Uterine smooth muscle cell (primary cell): ENCODE measurements around the gene CCL27. TPM values are rescaled to one million over a fixed set of nuclear protein-coding genes. Genes with fewer than 3 reads are reported as not detected.

Experiments
- total RNA-seq: library from RNA; depleted of rRNA; stranded (reverse); fragments of >200 nt; gene quantifications from 2 replicates; pipeline ENCODE4 v1.2.3, GENCODE V29; 2014

The CCL27 gene, protein sequence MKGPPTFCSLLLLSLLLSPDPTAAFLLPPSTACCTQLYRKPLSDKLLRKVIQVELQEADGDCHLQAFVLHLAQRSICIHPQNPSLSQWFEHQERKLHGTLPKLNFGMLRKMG
- 0.11 TPM in 1 of 2 replicates, not detected in the other for total RNA-seq

DNA sequence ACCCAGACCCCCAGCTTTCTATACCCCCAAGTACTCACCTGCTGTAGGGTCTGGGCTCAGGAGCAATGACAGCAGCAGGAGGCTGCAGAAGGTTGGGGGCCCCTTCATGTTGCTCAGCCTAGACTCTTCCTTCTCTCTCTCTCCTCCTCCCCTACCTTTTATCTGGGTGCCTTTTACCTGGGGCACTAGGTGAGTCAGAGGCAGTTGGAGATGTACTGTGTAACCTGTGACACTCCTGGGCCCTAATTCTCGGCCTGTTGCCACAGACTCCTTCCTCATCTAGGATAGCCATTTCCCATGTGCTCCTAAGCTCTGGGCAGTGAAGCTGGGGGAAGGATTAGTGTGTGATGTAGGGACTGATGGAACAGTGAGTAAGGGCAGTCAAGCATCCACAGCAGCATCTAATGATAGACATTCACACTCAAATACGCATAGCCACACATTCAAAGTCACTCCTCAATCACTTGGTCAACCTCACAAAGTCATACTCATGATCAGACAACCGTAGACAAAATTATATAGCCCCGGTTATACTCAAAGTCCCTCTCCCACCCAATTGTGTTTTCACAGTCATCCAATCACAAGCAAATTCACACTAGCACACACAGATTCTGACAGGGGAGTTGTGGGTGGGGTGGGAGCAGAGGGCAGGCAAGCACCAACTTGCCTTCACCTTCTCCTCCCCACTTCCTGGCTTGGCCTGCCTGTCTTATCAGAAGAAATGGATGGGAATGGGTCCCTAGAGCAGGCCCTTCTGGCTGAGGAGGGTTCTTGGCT, at the start of gene CCL27:
CCL27 (minus strand) TSS at position 132 of the 777 bp plus-strand sequence; CDS start at position 108, 24 bp downstream.

DNA sequence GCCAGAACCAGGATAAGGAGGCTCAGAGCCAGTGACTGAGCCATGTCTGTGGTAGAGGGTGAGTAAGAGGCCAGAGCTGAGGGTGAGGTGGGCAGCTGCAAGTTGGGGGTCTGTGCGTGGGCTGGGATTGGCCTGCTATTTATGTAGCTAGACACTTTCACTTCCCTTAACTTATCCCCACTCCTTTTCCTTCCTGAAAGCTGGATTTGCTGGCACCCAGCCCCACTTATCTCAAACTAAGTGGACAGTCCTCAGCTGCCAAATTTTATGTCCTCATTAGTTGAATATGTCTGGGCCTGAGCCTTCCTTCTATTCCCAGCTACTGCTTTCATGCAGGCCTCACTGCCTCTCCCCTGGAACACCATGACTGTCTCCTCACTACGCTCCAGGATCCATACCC, 47.6 kb upstream of the CCL27 start, which contains the start of gene CCL21:
CCL21 (minus strand) TSS at position 114 of the 400 bp plus-strand sequence; CDS start at position 44, 70 bp downstream.

DNA sequence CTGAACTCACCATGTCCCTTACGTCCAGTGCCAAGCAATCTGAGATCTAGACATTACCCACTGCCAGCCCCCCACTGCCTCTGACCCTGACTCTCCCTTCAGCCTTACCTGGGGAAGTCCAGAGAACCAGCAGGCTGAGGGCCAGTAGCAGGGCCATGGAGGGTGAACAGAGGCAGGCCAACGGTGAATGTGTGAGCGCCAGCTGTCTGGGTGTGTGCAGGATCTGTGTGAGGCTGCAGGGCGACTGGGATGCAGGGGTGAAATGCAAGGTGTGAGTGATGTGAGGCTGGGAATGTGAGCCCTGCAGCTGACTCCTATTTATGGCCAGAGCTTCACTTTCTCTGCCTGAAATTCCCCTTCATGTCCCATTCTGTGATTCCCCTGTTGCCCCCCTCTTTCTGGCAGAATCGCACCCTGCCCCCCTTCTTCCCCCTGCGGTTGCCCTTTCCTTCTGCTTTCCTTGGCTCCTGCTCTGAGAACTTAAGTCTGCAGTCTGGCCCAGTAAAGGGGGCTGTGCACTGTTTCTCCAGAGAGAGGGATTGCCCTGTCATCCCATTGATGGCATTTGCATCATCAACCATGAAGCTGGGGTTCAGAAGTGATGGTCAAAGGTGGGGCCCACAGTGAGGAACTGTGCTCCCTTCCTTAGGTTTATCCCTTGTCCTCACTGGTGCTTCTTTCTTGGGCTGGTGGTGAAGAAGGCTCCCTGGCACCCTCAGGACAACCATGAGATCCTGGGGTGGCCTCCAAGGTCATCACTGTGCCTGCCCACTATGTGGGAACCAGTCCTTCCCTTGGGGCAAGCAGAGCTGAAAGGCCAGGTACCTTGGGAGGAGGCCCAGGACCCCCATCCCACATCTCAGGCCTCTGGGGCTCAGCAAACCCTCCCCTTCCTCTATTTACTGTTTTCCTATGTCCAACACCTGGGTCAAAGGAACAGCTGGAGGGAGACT, 28.8 kb upstream of the CCL27 start, which contains the start of gene CCL19:
CCL19 (minus strand) TSS at position 294 of the 953 bp plus-strand sequence; CDS start at position 157, 137 bp downstream.

DNA sequence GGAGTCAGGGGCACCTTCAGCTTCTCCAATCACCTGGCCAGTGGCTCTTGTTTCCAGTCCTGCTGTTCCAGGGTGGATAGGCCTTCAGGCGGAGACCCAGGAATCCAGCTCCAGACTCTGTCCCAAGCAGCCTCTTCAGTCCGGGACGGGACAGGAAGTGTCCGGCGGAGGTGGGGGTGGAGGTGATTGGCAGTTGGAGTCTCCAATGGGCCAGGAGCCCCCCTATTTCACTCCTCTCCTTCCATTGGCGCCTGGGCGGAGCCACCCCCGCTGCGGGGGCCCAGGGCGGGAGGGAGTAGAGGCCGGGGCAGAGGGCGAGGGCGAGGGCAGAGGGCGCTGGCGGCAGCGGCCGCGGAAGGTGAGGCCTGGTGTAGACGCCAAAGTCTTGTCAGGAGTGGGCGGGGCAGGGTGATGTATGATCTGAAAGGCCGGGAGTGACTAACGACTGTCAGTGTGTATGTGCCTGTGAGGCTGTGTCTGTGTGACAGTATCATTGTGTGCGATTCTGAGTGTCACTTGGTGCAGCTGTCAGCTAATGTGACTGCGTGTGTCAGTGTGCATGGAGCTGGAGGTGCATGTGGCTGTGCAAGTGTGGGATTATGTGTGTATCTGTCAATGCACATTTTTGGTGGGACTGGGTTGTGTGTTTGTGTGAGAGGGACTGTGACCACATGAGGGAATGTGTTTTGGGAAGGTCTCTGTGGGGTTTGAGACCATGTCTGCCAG, 10.4 kb downstream of the CCL27 start, which contains the start of gene IL11RA:
IL11RA (plus strand) TSS at position 310 of the 726 bp plus-strand sequence. CDS start 3,033 bp downstream, outside the sequence.

DNA sequence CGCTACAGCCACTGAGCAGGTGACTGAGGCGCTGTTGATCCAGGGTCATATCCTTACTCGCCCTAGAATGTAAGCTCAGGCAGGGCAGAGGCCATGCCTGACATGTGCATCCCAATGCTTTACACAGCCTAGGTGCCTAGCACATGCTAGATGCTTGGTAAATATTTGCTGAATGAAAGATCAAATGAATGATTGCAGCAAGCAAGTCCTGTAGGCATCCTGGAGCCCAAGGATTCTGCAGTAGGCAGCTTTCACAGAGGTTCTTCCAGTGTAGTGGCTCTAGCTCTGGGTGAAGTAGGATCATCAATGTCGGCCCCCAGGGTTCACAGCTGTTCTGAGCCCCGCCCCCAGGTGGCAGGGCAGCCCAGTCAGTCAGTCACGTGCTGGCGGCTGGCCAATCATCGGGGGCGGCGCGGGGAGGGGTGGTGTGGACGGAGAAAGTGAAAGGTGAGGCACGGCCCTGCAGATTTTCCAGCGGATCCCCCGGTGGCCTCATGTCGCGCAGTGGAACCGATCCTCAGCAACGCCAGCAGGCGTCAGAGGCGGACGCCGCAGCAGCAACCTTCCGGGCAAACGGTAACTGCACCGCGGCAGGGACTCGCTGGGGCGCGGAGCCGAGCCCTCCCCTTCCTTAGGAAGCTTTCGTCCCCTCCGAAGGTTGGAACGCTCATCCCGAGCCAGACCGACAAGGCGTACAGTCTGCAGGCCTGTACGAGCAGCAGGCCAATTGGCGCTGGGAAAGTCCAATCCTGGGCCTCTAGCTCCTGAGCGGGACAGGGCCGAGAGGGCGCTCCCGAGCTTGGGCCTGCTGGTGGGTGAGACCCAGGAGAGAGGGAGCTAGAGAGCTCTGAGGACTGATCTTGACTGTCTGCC, 16.0 kb downstream of the CCL27 start, which contains the start of gene GALT:
GALT (plus strand) TSS at position 465 of the 873 bp plus-strand sequence; CDS start at position 495, 30 bp downstream.

DNA sequence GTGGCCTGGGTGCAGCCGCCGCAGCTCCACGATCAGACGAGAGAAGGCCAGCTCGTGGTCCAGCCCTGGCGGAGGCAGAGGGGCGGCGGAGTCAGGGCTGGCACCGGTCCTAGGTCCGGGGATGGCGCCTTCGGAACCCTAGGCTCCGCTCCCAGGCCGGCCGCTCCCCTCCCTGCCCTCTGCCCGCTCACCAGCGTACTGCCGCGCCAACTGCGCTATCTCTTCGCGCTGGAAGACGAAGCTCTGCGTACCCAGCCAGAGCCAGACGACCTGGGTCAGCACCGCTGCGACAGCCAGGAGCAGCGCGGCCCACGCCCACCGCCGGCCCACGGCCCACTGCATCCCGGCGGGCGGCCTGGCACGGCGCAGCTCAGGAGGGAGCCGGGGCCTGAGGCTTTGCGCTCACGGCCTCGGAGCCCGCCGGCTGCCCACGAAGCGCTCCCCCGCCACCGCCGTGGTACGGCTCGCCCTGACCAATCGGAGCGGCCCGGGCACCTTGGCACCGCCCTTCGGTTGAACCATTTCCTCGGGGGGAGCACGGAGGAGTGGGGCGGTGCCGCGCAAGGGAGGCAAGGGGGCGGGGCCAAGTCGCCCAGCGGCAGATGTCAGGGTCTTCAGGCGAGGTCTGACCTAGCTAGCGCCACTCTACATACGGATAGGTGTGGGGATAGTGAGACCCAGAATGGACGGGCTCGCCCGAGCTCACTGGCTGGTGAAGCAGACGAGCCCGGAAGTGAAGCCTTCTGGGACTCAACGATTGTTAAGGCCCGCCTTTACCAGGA, 24.9 kb downstream of the CCL27 start, which contains the start of gene SIGMAR1:
SIGMAR1 (minus strand) TSS at position 432 of the 782 bp plus-strand sequence; CDS start at position 342, 90 bp downstream.

DNA sequence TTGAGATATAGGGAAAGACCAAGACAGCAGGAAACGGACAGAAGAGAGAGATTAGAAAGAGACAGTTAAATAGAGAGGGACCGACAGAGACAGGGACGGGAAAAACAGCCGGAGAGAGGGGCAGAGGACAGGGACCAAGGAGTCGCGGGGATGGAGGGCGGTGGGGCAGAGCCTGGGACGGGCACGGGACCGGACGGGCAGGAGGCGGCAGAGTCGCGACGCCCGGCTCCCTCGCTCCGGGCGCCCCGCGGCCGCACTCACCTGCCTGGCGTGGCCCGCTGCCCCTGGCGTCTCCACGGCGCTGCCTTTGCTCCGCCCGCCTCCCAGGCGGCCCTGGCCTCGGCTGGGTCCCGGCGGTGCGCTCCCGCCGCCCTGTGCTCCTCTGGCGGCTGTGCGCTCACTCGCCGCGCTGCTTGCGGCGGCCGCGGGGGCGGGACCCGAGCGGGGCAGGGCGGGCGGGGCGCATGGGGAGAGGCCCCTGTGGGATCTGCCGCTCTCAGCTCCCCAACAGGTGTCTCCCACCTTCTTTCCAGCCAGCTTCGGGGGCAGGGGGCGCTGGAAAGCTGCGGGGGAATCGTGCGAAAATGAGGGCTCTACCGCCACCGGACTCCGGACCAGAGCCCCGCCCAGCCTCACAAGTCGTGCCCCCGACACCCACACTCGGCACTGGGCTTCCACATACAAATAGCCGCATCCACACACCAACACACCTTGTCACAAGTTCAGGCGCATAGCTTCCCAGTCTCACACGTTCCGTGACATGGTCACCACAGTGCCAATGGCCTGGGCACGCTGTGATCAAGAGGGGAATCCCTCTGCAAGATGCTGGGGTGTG, 33.6 kb downstream of the CCL27 start, which contains the start of gene ARID3C:
ARID3C (minus strand) TSS at position 411 of the 835 bp plus-strand sequence. CDS start 1,052 bp downstream, outside the sequence.

DNA sequence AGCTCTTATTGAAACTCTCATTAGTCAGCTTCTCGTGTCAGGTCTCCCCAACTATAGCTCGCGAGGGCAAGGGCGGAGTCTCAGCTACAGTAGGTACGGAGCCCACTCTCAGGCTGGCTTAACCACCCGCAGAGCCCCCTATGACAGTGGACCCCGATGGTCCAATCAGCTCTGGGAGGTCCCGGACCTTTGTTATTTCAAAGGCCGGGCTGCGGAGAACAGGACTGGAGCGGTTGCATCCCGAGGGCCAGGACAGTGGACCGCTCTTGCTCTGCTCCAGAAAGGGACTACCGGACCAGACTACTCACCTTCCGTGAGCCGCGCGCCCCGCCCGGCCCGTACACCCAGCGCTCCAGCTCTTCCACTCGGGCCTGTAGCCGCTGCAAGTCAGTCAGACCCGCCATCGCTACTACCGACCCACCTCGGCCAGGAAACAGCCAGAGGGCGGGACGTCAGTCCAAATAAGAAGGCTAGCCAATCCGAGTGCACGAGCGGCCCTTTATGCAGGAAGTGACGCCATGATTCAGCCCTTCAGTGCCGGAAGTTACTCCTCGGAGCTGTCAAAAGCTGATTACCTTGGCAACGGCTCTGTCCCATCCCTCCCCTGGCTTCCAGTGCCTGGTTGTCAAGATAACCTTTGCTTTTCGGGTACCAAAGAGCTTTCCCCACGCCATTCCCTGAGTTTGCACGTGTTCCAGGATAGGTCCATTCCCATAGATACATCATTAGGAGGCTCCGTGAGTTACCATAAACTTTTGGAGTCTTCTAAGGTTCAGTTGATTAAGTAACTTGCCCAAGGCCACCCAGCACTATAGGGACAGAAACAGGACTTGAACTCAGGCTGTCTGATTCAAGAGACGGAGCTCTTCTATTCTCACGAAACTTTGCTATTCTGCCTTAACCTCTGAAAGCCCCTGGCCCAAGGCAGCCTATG, 42.1 kb downstream of the CCL27 start, which contains the start of gene DCTN3:
DCTN3 (minus strand) TSS at position 435 of the 934 bp plus-strand sequence; CDS start at position 404, 31 bp downstream.

Other genes starting within 250 kb of the CCL27 start
- gene FAM219A, start 204.1 kb downstream of the CCL27 start, total RNA-seq = 6.6 and 8.5 TPM in 2 replicates
- gene DNAI1, start 203.9 kb downstream of the CCL27 start, total RNA-seq = 0.11 and 0.12 TPM in 2 replicates
- not detected in 2 replicates for gene ENHO, start 139.7 kb downstream of the CCL27 start, total RNA-seq
- gene CNTFR, start 72.9 kb downstream of the CCL27 start, total RNA-seq = not detected in 2 replicates
- 28.7 and 30.6 TPM in 2 replicates for gene RPP25L, start 50.6 kb downstream of the CCL27 start, total RNA-seq
- gene DCTN3, start 42.2 kb downstream of the CCL27 start, total RNA-seq = 98.2 and 136 TPM in 2 replicates
- gene ARID3C, start 33.6 kb downstream of the CCL27 start, total RNA-seq = 0.12 and 0.22 TPM in 2 replicates
- 87.6 and 95.2 TPM in 2 replicates for gene SIGMAR1, start 24.9 kb downstream of the CCL27 start, total RNA-seq
- gene GALT, start 16.0 kb downstream of the CCL27 start, total RNA-seq = 21.8 and 28.1 TPM in 2 replicates
- 5.8 and 8.0 TPM in 2 replicates for gene IL11RA, start 10.5 kb downstream of the CCL27 start, total RNA-seq
- not detected in 2 replicates for gene CCL19, start 28.6 kb upstream of the CCL27 start, total RNA-seq
- not detected in 2 replicates for gene CCL21, start 47.5 kb upstream of the CCL27 start, total RNA-seq